HCT116 (cell line): Measurements from ENCODE around the gene MYLK.

ENCODE experiments used
- POLR2AphosphoS5 ChIP-seq: IDR thresholded peaks from 2 replicates; pipeline ENCODE4 v1.6.1; 2011; ENCODE audit warnings: mild to moderate bottlenecking, low read depth, low read length, moderate library complexity
- ZFX ChIP-seq: fragments of 450-650 bp; IDR thresholded peaks from 2 replicates; pipeline ENCODE4 v1.6.1; 2017
- TF ChIP-seq, protein P1 (sequence below), 3 experiments: fragments of 200-600 bp in 1 of 3; sonication (generic) in 1 of 3; IDR thresholded peaks in 2 of 3; conservative IDR thresholded peaks in 1 of 3; 2 replicates each; pipeline ENCODE4 v1.5.1; 2012 to 2017; ENCODE audit warnings: low read depth in 2 of 3, low read length in 2 of 3, antibody characterized with exemption in 1 of 3, borderline replicate concordance in 1 of 3, control low read depth in 1 of 3, mild to moderate bottlenecking in 1 of 3, mixed read lengths in 1 of 3, mixed run types in 1 of 3, moderate library complexity in 1 of 3; ENCODE audit not compliant: insufficient read depth in 1 of 3
- TF ChIP-seq, protein P2 (sequence below): IDR thresholded peaks from 2 replicates; pipeline ENCODE4 v1.6.1; 2012

DNA sequence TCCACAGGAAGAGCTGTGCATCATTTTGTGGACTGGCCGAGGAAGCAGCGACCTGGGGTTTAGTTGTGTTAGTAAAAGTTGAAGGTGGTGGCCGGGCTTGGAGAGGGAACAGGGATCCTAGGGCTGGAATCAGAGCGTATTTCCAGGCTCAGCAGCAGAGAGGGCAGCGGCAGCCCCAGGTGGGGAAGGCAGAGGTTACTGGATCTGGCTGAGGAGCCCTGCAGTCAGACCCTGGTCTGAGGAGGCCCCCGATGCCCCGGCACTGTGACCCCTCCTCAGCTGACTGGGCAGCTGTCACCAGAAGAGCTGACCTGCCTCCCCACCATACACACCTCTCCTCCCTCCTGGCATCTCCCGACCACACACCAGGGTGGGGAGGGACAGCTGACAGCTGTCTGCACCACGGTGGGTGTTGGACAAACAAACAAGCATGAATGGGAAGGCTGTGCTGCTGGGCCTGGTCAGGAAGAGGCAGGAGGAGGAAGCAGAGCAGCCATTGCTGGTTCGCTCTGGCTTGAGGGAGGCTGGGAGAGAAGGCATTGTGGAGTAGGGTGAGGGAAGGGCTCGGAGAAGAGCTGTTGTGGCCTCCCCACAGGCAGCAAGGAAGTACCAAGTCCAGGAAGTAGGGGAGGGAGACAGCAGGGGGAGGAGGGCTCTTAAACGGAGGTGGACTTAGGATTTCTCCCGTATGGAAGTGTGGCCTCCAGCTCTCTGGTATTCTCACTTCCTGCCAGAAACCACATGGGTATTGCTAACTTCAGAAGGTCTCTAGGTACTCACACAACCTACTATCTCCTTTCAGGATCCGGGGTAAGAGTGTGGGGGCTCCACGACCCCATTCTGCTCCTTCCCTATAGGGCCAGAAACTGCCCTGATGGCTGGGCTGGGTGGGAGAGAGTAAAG lies 249.7 kb downstream of the MYLK start:
- TF ChIP-seq ZFX (no peak), POLR2AphosphoS5 (no peak)
- TF ChIP-seq, protein P1, sequence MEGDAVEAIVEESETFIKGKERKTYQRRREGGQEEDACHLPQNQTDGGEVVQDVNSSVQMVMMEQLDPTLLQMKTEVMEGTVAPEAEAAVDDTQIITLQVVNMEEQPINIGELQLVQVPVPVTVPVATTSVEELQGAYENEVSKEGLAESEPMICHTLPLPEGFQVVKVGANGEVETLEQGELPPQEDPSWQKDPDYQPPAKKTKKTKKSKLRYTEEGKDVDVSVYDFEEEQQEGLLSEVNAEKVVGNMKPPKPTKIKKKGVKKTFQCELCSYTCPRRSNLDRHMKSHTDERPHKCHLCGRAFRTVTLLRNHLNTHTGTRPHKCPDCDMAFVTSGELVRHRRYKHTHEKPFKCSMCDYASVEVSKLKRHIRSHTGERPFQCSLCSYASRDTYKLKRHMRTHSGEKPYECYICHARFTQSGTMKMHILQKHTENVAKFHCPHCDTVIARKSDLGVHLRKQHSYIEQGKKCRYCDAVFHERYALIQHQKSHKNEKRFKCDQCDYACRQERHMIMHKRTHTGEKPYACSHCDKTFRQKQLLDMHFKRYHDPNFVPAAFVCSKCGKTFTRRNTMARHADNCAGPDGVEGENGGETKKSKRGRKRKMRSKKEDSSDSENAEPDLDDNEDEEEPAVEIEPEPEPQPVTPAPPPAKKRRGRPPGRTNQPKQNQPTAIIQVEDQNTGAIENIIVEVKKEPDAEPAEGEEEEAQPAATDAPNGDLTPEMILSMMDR (IDR thresholded peaks at IDR 0.05 in 2 of 3, conservative IDR thresholded peaks at IDR 0.05 in 1 of 3; ENCODE audit: borderline replicate concordance in 1 of 3, insufficient read depth in 1 of 3, low read depth in 2 of 3, low read length in 2 of 3), result no peak
- TF ChIP-seq, protein P2, sequence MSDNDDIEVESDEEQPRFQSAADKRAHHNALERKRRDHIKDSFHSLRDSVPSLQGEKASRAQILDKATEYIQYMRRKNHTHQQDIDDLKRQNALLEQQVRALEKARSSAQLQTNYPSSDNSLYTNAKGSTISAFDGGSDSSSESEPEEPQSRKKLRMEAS, result no peak
